ENCODE measurements around the gene FOXS1. TPM values are rescaled to one million over a fixed set of nuclear protein-coding genes. Genes with fewer than 3 reads are reported as not detected.

The FOXS1 gene
- total RNA-seq, 2 experiments from 2014 or later = not detected

GRCh38 chr20:31821427-31821826 lies 24.0 kb downstream of the FOXS1 start:
- H3K4me1 Mint-ChIP-seq (ENCODE audit: low read depth) = peaks cover 2% of the 10 kb centered on the region
- no peak for ATAC-seq
- no peak for TF ChIP-seq CTCF (IDR thresholded peaks at IDR 0.05)
- intact Hi-C loops (cut with micrococcal nuclease) = no loop called here
- H3K27ac Mint-ChIP-seq = no peak overlapping the region
- no peak overlapping the region for H3K4me3 Mint-ChIP-seq
- DNase-seq = no peak
- no peaks in the 10 kb centered on the region for H3K36me3 Mint-ChIP-seq (ENCODE audit: low read depth)
- H3K27me3 Mint-ChIP-seq = peaks cover 2% of the 10 kb centered on the region
- POLR2A ChIA-PET = no interaction called here
- CTCF ChIA-PET = interaction anchor here (1.3 to 3.7 kb wide), 7 partner anchors 12 to 270 kb away, joined by 3 to 51 read pairs (median 32); partner anchors contain the start of gene FOXS1
- no peaks in the 10 kb centered on the region for H3K9me3 Mint-ChIP-seq

- TF ChIP-seq CTCF (IDR thresholded peaks at IDR 0.05) = no peak
- Mint-ChIP-seq H3K9me3 (no peaks in the 10 kb centered on the region), H3K27ac (no peak overlapping the region), H3K27me3 (peaks cover 2% of the 10 kb centered on the region), H3K4me1 (ENCODE audit: low read depth) (peaks cover 2% of the 10 kb centered on the region), H3K36me3 (ENCODE audit: low read depth) (no peaks in the 10 kb centered on the region), H3K4me3 (no peak overlapping the region)
- ChIA-PET POLR2A (no interaction called here), CTCF (interaction anchor here (0.6 kb wide), 1 partner anchor 1010 kb away, joined by 4 read pairs; no protein-coding TSS in a partner anchor)
- DNase-seq (no peak), ATAC-seq (no peak)
- intact Hi-C loops (cut with micrococcal nuclease) = no loop called here
Measured at GRCh38 chr20:31820228-31820627, 25.2 kb downstream of the FOXS1 start.

GRCh38 chr20:31819083-31819784 lies 26.2 kb downstream of the FOXS1 start, which contains the start of gene MYLK2:
Gene MYLK2 (plus strand): TSS chr20:31819356. CDS start chr20:31819581, 225 bp downstream.
- intact Hi-C loops (cut with micrococcal nuclease) = no loop called here
- no peaks in the 10 kb centered on the region for H3K9me3 Mint-ChIP-seq
- no peak within 1 kb of the TSS for H3K27ac Mint-ChIP-seq
- H3K4me1 Mint-ChIP-seq (ENCODE audit: low read depth) = peaks cover 2% of the 10 kb centered on the region
- ChIA-PET CTCF (no interaction called here), POLR2A (no interaction called here)
- no peak for ATAC-seq
- H3K27me3 Mint-ChIP-seq = peaks cover 2% of the 10 kb centered on the region
- no peak for DNase-seq
- TF ChIP-seq CTCF (IDR thresholded peaks at IDR 0.05) = no peak
- H3K36me3 Mint-ChIP-seq (ENCODE audit: low read depth) = no peaks in the 10 kb centered on the region
- no peak within 1 kb of the TSS for H3K4me3 Mint-ChIP-seq

GRCh38 chr20:31818376-31818908 lies 27.0 kb downstream of the FOXS1 start:
- no peaks in the 10 kb centered on the region for H3K9me3 Mint-ChIP-seq
- ChIA-PET CTCF (interaction anchor here (1.1 to 2.5 kb wide), 4 partner anchors 14 to 273 kb away, joined by 3 to 9 read pairs (median 6); no protein-coding TSS in a partner anchor), POLR2A (interaction anchor here (2.3 kb wide), 1 partner anchor 12 kb away, joined by 7 read pairs; no protein-coding TSS in a partner anchor)
- no peak for ATAC-seq
- peaks cover 2% of the 10 kb centered on the region for H3K27me3 Mint-ChIP-seq
- peaks cover 2% of the 10 kb centered on the region for H3K4me1 Mint-ChIP-seq (ENCODE audit: low read depth)
- no peak for DNase-seq
- H3K36me3 Mint-ChIP-seq (ENCODE audit: low read depth) = no peaks in the 10 kb centered on the region
- no peak overlapping the region for H3K4me3 Mint-ChIP-seq
- no peak overlapping the region for H3K27ac Mint-ChIP-seq
- intact Hi-C loops (cut with micrococcal nuclease) = no loop called here
- TF ChIP-seq CTCF (IDR thresholded peaks at IDR 0.05) = no peak

- ChIA-PET CTCF (interaction anchor here (0.6 to 2.5 kb wide), 10 partner anchors 9 to 274 kb away, joined by 3 to 9 read pairs (median 4); partner anchors contain the start of gene PDRG1), POLR2A (interaction anchor here (2.3 kb wide), 1 partner anchor 11 kb away, joined by 7 read pairs; no protein-coding TSS in a partner anchor)
Measured at GRCh38 chr20:31817461-31817860, 27.9 kb downstream of the FOXS1 start.

More at GRCh38 chr20:31817461-31817860, 27.9 kb downstream of the FOXS1 start:
- H3K4me1 Mint-ChIP-seq (ENCODE audit: low read depth) = no peaks in the 10 kb centered on the region
- TF ChIP-seq CTCF (IDR thresholded peaks at IDR 0.05) = no peak
- peaks cover 2% of the 10 kb centered on the region for H3K27me3 Mint-ChIP-seq
- no peaks in the 10 kb centered on the region for H3K9me3 Mint-ChIP-seq
- intact Hi-C loops (cut with micrococcal nuclease) = no loop called here
- H3K36me3 Mint-ChIP-seq (ENCODE audit: low read depth) = no peaks in the 10 kb centered on the region
- no peak for ATAC-seq
- no peak overlapping the region for H3K4me3 Mint-ChIP-seq
- no peak for DNase-seq
- H3K27ac Mint-ChIP-seq = no peak overlapping the region

All from activated CD8-positive, alpha-beta T cell treated with anti-CD3 and anti-CD28 coated beads for 36 hours (primary cell).